ENCODE measurements around the gene CLEC5A. TPM values are rescaled to one million over a fixed set of nuclear protein-coding genes. Genes with fewer than 3 reads are reported as not detected.

CLEC5A gene
- total RNA-seq, 1 experiment from 2014 or later, result not detected

- Histone ChIP-seq H3K27ac (ENCODE audit: insufficient read length, low read depth, low read length) (no peak overlapping the region), H3K27me3 (ENCODE audit: insufficient read depth, low read length) (no peaks in the 10 kb centered on the region), H4K20me1 (ENCODE audit: control insufficient read depth, insufficient read depth, insufficient read length) (no peaks in the 10 kb centered on the region), H3K79me2 (ENCODE audit: insufficient read depth, low read length) (no peaks in the 10 kb centered on the region), H2BK15ac (ENCODE audit: low read depth, low read length) (no peak overlapping the region), H3K18ac (ENCODE audit: insufficient read length, low read depth, low read length) (no peak overlapping the region), H4K91ac (ENCODE audit: insufficient read length, low read depth, low read length) (no peak overlapping the region), H2BK120ac (ENCODE audit: low read depth, low read length, poor library complexity, severe bottlenecking) (no peak overlapping the region), H3K4me1 (ENCODE audit: insufficient read depth, low read length) (no peaks in the 10 kb centered on the region; the same call in 1 of the 2 replicates), H4K5ac (ENCODE audit: insufficient read length, low read depth, low read length) (no peak overlapping the region), H2AK5ac (ENCODE audit: insufficient read length, low read length) (no peak overlapping the region), H3K9me3 (ENCODE audit: control insufficient read depth, low read depth, low read length) (no peaks in the 10 kb centered on the region), H3K9ac (ENCODE audit: extremely low read depth, insufficient read length, low read length) (no peak overlapping the region), H3T11ph (ENCODE audit: low read length) (no peak overlapping the region), H3K56ac (ENCODE audit: insufficient read length, low read depth, low read length) (no peak overlapping the region), H3K23me2 (ENCODE audit: insufficient read length, low read depth, low read length, poor library complexity, severe bottlenecking) (no peaks in the 10 kb centered on the region), H3K14ac (ENCODE audit: insufficient read depth, low read length) (no peak overlapping the region), H3K79me1 (ENCODE audit: insufficient read depth, low read depth, low read length, poor library complexity, severe bottlenecking) (no peaks in the 10 kb centered on the region), H3K4ac (ENCODE audit: low read depth, low read length) (no peak overlapping the region), H2AFZ (ENCODE audit: low read length) (no peak overlapping the region), H3K4me2 (ENCODE audit: insufficient read depth, insufficient read length, low read length) (no peak overlapping the region), H3K23ac (ENCODE audit: insufficient read length, low read depth, low read length) (no peak overlapping the region), H2BK12ac (ENCODE audit: insufficient read length, low read depth, low read length) (no peak overlapping the region), H2BK20ac (ENCODE audit: low read depth, low read length, poor library complexity, severe bottlenecking) (no peak overlapping the region), H2BK5ac (ENCODE audit: insufficient read length, low read length) (no peak overlapping the region), H4K8ac (replicated peaks; ENCODE audit: insufficient read length, low read depth, low read length) (no peak overlapping the region)
- Mint-ChIP-seq H3K36me3 (ENCODE audit: insufficient read depth in 1 of 3, low read depth in 3 of 3) (no peaks in the 10 kb centered on the region), H3K4me3 (no peak overlapping the region), H3K9me3 (no peaks in the 10 kb centered on the region), H3K27ac (no peak overlapping the region), H3K27me3 (ENCODE audit: low read depth) (peaks cover 2% of the 10 kb centered on the region; the same call in 1 of the 2 replicates), H3K4me1 (peaks cover 9 to 10% of the 10 kb centered on the region in 2 experiments)
- no CpG with 5 or more reads among the region's 3 CpGs for WGBS (ENCODE audit: extremely low coverage, insufficient read length, low lambda C conversion rate)
- TF ChIP-seq CTCF (conservative IDR thresholded peaks at IDR 0.05), result no peak
- no peak for DNase-seq
Observed at GRCh38 chr7:141956084-141956483, 9.3 kb upstream of the CLEC5A start.
